Measurements from ENCODE around the gene OR4D9. TPM values are rescaled to one million over a fixed set of nuclear protein-coding genes. Genes with fewer than 3 reads are reported as not detected.
"Not testable (repeated sequence)": the region's sequence is repeated elsewhere in the genome, so short reads cannot be mapped to it uniquely, and the experiment has no call there.

The OR4D9 gene
- total RNA-seq (2014; rRNA removed; shearing (Covaris generic)) = not detected in 2 replicates

- peak; percentile 17 for DNase-seq (ENCODE audit: low read depth)
These were observed at the start of gene OR4D9 for GRCh38 chr11:59510941-59511589. Gene OR4D9 (plus strand): TSS chr11:59511539. CDS start chr11:59514913, 3,374 bp downstream.

- peak; percentile 5 for DNase-seq (ENCODE audit: low read depth)
These were observed 48.1 kb upstream of the OR4D9 start for GRCh38 chr11:59463190-59463641.

GRCh38 chr11:59473015-59473414 is 38.3 kb upstream of the OR4D9 start, which contains the start of gene OR4D10:
Gene OR4D10 (plus strand): TSS chr11:59473315. CDS start chr11:59477430, 4,115 bp downstream.
- DNase-seq (ENCODE audit: low read depth) = no peak

DNA sequence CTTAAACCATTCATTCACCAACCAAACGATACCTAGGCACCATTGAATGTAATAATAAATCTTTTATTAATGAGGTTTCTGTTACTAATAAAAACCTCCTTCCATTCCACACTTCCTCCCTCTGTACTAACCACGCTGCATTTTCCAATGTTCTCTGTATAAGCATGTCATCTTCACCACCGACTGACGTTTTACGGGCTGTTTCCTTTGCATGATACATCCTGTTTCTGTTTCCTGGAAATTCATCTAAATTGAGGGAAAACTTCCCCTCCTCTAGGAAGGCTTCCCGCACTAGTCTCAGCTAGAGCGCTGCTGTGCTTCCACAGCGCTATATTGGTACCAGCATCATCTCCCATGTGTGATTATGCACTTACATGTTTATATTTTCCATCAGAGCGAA is 36.2 kb upstream of the OR4D9 start:
- DNase-seq (ENCODE audit: low read depth) = no peak

DNA sequence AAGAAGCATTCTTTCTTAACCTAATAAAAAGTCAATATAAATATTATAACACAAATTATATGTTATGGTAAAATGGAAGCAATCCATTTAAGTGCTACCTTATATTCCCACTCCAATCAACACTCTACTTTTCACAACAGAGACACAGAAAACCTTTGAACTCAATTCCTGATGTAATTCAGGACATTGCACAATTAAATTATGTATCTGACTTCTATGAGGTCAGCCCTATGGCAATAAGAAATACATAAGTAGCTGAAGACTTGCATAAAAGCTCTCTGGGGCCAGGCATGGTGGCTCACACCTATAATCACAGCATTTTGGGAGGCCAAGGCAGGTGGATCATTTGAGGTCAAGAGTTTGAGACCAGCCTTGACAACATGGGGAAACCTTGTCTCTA is 31.4 kb upstream of the OR4D9 start:
- DNase-seq (ENCODE audit: low read depth) = no peak

- no peak for DNase-seq (ENCODE audit: low read depth)
These were observed 31.0 kb upstream of the OR4D9 start for GRCh38 chr11:59480359-59480758.

DNA sequence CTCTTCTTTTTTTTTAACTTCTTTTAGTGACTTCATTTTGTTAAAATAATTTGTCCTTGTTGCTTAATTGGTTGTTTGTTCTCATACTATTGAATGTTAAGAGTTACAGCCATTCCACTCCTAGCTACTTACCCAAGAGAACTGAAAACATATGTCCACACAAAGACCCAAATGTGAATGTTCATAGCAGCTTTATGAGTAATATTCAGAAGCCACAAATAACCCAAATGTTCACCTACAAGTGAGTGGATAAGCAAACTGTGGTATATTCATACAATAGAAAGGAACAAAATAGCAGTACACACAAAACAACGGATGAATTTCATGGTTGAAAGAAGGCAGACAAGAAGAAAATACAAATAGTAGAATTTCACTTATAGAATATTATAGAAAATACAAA is 9.4 kb upstream of the OR4D9 start:
- no peak for DNase-seq (ENCODE audit: low read depth)

- no peak for DNase-seq (ENCODE audit: low read depth)
These were observed 8.1 kb upstream of the OR4D9 start, which contains the start of gene OR4D11 for GRCh38 chr11:59503276-59503675. Gene OR4D11 (plus strand): TSS chr11:59503576. CDS start chr11:59503576, 0 bp downstream.

GRCh38 chr11:59511675-59512074 is 336 bp downstream of the OR4D9 start:
- DNase-seq (ENCODE audit: low read depth) = no peak

DNA sequence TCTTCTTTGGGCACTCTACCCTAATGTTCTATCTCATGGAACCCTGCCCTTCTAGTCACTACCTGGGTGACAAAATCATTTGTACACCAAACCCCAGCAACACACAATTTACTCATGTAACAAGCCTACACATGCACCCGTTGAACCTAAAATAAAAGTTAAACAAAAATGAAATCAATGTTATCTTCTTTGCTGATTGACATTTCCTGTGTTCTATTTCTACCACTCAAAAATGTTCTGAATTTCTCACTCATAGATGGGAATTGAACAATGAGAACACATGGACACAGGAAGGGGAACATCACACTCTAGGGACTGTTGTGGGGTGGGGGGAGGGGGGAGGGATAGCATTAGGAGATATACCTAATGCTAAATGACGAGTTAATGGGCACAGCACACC is 8.8 kb downstream of the OR4D9 start:
- DNase-seq (ENCODE audit: low read depth) = not testable (repeated sequence)

DNA sequence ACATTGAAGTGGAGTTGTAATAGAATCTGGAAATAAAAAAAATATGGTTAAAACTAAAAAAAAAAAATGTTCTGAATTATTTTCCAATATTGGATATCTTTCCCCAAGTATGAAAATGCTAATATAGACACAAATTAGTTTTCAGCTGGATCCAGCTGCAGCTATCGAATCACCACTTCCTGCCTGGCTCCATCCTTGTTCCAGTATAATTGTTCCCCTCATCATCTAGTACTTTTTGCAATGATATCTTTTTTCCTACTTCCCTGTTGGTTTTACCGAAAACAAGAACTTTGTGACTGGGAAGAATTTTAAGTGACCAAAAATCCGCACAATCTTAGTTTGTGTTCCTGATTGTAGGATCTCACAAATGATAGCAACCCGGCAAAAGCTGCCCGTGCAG is 9.4 kb downstream of the OR4D9 start:
- no peak for DNase-seq (ENCODE audit: low read depth)

GRCh38 chr11:59523541-59523940 is 12.2 kb downstream of the OR4D9 start:
- DNase-seq (ENCODE audit: low read depth) = no peak

DNA sequence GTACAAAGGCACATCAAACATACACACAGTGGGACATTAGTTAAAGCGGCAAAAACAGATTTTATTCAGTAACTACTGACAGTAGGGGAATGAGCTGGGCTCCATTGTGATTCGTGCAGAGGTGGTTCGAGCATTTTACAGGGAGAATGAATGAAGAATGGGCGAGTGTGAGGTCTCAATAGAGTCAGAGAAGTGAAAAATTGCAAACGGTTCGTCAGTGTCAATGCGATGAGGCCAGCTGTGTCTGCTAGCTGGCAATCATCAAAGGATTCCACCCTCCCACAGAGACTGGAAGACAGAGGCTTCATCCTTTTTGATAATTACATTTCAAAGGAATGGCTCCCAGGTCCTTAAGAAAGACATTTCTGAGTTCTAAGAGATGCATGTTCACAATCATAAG is 17.4 kb downstream of the OR4D9 start:
- DNase-seq (ENCODE audit: low read depth) = no peak

DNA sequence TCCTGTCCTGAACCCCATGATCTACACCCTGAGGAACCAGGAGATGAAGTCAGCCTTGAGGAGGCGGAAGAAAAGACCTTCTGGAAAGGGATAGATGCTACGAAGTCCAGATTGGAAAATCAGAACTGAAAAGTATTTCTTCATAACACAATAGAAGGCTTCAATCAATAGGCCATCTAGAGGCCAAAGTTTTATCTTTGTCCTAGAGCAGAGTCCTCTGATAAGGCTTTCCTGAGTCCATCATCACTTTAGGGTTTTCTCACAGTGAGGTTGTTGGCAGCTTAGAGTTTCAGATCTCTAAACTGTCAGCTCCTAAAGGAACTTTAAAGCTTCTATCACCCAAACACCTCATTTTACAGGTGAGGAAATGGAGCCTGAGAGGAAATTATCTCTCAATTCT is 21.3 kb downstream of the OR4D9 start:
- no peak for DNase-seq (ENCODE audit: low read depth)

DNA sequence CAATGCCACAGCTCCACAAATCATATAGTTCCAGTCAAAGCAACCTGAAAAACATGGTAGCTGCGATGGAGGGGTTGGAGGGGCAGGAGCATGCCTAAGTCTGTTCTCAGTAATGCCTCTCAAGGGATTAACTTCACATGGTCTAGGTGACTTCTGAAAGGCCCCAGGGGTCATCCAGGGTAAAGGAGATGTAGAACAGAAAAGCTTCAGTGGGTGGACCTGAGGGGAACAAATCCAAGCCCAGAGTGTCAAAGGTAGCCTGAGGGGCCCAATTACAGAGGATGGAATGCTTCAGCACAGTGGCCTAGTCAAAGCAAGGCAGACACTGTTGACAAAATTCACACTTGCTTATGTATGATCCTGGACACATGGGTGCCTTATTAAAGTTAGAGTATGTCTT is 23.3 kb downstream of the OR4D9 start:
- DNase-seq (ENCODE audit: low read depth) = no peak

- DNase-seq (ENCODE audit: low read depth) = no peak
These were observed 30.9 kb downstream of the OR4D9 start for GRCh38 chr11:59542142-59542810.

GRCh38 chr11:59543713-59544112 is 32.4 kb downstream of the OR4D9 start:
- not testable (repeated sequence) for DNase-seq (ENCODE audit: low read depth)

GRCh38 chr11:59544869-59545178 is 33.5 kb downstream of the OR4D9 start:
- no peak for DNase-seq (ENCODE audit: low read depth)

DNA sequence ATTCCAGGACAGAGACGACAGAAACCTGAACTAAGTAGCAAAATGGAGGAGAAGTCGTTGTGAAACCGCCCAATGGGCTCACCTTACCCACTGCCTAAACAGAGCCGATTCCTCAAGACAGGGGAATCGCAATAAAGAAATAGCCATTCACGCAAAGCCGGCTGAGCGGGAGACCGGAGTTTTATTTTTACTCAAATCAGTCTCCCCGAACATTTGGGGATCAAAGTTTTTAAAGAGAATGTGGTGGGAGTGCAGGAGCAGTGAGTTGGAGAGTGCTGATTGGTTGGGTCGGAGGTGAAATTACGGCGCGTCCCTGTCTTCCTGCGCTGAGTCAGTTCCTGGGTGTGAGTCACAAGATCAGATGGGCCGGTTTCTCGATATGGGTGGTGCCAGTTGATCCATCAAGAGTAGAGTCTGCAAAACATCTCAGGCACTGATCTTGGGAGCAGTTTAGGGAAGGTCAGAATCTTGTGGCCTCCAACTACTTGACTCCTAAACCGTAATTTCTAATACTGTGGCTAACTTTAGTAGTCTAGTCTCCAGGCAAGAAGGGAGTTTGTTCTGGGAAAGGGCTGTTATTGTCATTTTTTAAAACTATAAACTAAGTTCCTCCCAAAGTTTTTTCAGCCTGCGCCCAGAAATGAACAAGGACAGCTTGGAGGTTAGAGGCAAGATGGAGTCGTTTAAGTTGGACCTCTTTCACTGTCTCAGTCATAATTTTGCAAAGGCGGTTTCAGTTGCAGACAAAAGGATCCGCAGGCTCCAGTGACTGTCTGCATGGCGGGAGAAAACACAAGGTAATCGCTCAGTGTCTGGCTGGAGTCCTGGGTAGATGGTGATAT is 34.1 kb downstream of the OR4D9 start:
- peak; percentile 63 for DNase-seq (ENCODE audit: low read depth)

- DNase-seq (ENCODE audit: low read depth) = peak; percentile 64
These were observed 36.4 kb downstream of the OR4D9 start for GRCh38 chr11:59547605-59548308.

- DNase-seq (ENCODE audit: low read depth) = no peak
These were observed 36.9 kb downstream of the OR4D9 start for GRCh38 chr11:59548309-59548656.

DNA sequence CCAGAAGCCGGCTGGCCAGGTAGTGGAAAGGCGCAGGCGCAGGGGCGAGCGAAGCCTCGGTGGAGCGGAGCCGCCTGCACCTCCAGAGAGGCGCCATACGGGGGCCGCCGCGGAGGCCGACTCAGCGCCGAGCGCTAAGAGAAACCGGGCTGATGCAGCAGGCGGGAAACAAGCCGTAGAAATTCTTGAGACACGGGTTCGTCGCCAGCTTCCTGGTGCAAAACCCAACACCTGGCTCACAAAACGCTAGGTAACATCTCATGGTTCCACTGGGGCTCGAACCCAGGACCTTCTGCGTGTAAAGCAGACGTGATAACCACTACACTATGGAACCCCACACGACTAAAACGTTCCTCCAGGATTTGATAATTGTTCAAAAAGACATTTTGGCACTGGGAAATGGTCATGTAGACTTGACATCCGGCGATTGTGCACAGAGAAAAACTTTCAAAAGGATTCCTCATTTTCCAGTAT is 39.1 kb downstream of the OR4D9 start:
- peak; percentile 97 for DNase-seq (ENCODE audit: low read depth)
